Naive thymus-derived CD8-positive, alpha-beta T cell (primary cell): ENCODE data around the gene ADRM1. TPM values are rescaled to one million over a fixed set of nuclear protein-coding genes. Genes with fewer than 3 reads are reported as not detected.

Experiments
- ATAC-seq, 2 donors: fragments of 150-1000 bp; cut with Tn5 transposase in 1 of 2; sonication (Bioruptor Pico), chemical (Tn5 transposase) in 1 of 2; 1 replicate in 1 of 2; 2 replicates in 1 of 2; pipeline ENCODE4 v1.10.0; 2021; ENCODE audit warnings: mild to moderate bottlenecking in 2 of 2, moderate library complexity in 2 of 2
- POLR2A ChIA-PET: fragments of 350-600 bp; sonication (Branson Sonifier 250); formaldehyde crosslinking; loops from one replicate; lab custom pipeline; 2021; ENCODE audit warnings: antibody characterized with exemption; lab: Charles Lee
- DNase-seq, 10 donors: peaks; one replicate each; pipeline versions ENCODE4 v3.0.0 to v3.0.0-alpha.2; 2020 to 2022
- H3K27ac Mint-ChIP-seq, 10 donors: one replicate each; pipeline ENCODE4 v1.8.0; 2020 to 2022; ENCODE audit warnings: mild to moderate bottlenecking in 10 of 10, mixed read lengths in 10 of 10, moderate library complexity in 4 of 10, inconsistent platforms in 1 of 10
- H3K27me3 Mint-ChIP-seq, 5 donors: one replicate each; pipeline ENCODE4 v1.8.0; 2021 to 2022; ENCODE audit warnings: mixed read lengths in 5 of 5
- H3K36me3 Mint-ChIP-seq, 3 donors: one replicate each; pipeline ENCODE4 v1.8.0; 2020 to 2022; ENCODE audit warnings: mixed read lengths in 3 of 3, mild to moderate bottlenecking in 2 of 3, inconsistent platforms in 1 of 3
- H3K4me1 Mint-ChIP-seq, 4 donors: one replicate each; pipeline ENCODE4 v1.8.0; 2021 to 2022; ENCODE audit warnings: mixed read lengths in 4 of 4
- H3K4me3 Mint-ChIP-seq, 10 donors: one replicate each; pipeline ENCODE4 v1.8.0; 2020 to 2022; ENCODE audit warnings: mild to moderate bottlenecking in 10 of 10, mixed read lengths in 10 of 10, moderate library complexity in 6 of 10, inconsistent platforms in 1 of 10
- H3K9me3 Mint-ChIP-seq, 9 donors: one replicate each; pipeline ENCODE4 v1.8.0; 2020 to 2022; ENCODE audit warnings: mixed read lengths in 9 of 9, mild to moderate bottlenecking in 3 of 9, inconsistent platforms in 1 of 9, moderate library complexity in 1 of 9
- polyA plus RNA-seq, 3 donors: library from polyadenylated mRNA; unstranded; fragments of 300-500 nt; fragmentation: Illumina TruSeq; gene quantifications; one replicate each; pipeline ENCODE4 v1.2.3, GENCODE V29; 2021
- total RNA-seq, 8 experiments: library from RNA in 2 of 8; stranded (reverse) in 2 of 8; gene quantifications; one replicate each; pipeline ENCODE4 v1.2.3 and lab custom pipeline; 2021 to 2026

Gene ADRM1
- total and polyA plus RNA-seq, 5 experiments from 2014 or later = 61.1 to 93.9 (median 66.2) TPM

DNA sequence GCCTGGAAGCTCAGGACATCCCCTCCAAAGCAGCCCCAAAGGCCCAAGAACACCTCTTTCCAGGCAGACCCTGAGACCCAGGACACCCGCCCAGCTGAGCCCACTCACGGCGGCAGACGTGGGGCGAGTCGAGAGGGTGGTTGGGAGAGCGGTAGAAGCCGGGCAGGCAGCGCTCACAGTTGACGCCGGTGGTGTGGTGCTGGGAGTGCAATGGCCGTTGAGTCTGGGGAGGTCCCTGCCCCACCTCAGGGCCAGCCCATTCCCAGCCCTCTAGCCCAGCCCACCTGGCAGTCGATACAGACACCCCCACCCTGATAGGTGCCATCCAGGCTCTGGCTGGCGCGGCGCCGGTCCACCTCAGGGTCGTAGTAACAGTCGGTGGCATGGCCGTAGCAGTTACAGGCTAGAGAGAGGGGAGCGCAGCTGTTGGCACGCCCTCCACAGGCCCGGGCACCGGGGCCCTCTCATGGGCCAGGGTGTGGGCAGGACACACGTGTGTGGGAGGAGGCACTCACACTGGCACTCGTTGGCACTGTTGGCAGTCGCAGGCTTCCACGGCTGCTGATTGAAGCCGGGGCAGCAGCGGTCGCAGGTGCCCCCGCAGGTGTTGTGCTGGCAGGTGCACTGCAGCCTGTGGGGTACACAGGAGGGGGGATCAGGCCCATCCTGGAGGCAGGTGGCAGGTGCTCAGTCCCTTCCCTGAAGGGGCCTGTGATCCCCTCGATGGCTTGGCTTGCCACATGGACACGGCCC lies 43.8 kb downstream of the ADRM1 start:
- Mint-ChIP-seq H3K27me3 (peaks cover 0 to 5% (median 3%) of the 10 kb centered on the region in 5 donors), H3K36me3 (peaks cover 0 to 3% (median 0%) of the 10 kb centered on the region in 3 donors), H3K9me3 (peaks cover 0 to 14% (median 4%) of the 10 kb centered on the region in 9 donors), H3K4me3 (no peak overlapping the region), H3K27ac (no peak overlapping the region), H3K4me1 (peaks cover 0 to 2% (median 0%) of the 10 kb centered on the region in 4 donors)
- no peak for DNase-seq
- POLR2A ChIA-PET = no interaction called here
- ATAC-seq = no peak

DNA sequence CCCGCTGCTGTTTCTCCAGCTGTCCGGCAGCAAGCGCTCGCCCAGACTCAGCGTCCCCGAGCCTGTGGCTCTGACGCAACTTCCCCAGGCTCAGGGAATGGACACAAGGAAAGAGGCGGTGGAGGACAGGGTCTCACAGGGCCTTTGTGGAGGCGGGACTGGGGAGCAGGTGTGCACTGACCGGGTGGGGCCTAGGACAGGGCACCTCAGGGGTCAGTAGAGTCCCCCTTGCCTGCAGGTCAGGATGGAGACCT lies 44.3 kb downstream of the ADRM1 start:
- ATAC-seq = no peak
- H3K27me3 Mint-ChIP-seq = peaks cover 0 to 4% (median 3%) of the 10 kb centered on the region in 5 donors
- no peak for DNase-seq
- H3K27ac Mint-ChIP-seq = no peak overlapping the region
- POLR2A ChIA-PET = no interaction called here
- peaks cover 0 to 3% (median 0%) of the 10 kb centered on the region in 3 donors for H3K36me3 Mint-ChIP-seq
- H3K9me3 Mint-ChIP-seq = peaks cover 0 to 14% (median 4%) of the 10 kb centered on the region in 9 donors
- no peak overlapping the region for H3K4me3 Mint-ChIP-seq
- peaks cover 0 to 2% (median 0%) of the 10 kb centered on the region in 4 donors for H3K4me1 Mint-ChIP-seq

DNA sequence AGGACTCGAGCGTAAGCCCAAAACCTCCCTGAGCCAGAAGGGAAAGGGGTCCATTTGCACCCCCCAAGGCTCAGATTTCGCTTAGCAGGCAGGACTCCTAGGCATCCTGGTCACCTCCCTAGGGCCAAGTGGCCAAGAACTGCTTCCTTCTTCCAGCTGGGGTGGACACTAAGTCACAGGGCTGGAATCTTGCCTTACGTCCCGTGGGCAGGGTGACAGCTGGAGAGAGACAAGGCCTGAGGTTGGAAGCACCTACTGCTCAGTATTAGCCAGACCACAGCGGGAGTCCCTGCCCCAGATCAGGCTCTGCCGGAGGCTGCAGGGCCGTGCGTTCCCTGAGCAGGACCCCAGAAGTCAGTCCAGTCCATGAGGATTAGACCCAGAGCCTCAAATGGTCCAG lies 44.6 kb downstream of the ADRM1 start:
- DNase-seq (no peak), ATAC-seq (no peak)
- Mint-ChIP-seq H3K4me1 (peaks cover 0 to 2% (median 0%) of the 10 kb centered on the region in 4 donors), H3K27me3 (peaks cover 0 to 4% (median 3%) of the 10 kb centered on the region in 5 donors), H3K36me3 (peaks cover 0 to 3% (median 0%) of the 10 kb centered on the region in 3 donors), H3K4me3 (no peak overlapping the region), H3K27ac (no peak overlapping the region), H3K9me3 (peaks cover 0 to 14% (median 4%) of the 10 kb centered on the region in 9 donors)
- POLR2A ChIA-PET = no interaction called here

DNA sequence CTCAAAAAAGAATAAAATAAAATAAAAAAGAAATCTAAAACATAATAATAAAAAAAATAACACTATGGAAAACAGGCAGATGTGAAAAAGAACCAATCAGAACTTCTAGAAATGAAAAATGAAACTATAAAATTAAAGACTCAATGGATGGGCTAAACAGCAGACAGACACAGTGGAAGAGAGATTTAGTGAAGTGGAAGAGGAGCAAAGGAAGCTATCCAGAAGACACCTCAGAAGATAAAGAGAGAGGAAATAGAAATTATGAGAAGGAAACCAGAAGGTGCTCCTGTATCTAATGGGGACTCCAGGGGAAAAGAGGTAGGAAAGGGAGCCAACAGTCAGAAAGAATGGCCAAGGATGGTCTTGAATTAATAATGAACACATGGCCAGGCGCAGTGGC lies 45.8 kb downstream of the ADRM1 start:
- no peak for ATAC-seq
- H3K27ac Mint-ChIP-seq = no peak overlapping the region

DNA sequence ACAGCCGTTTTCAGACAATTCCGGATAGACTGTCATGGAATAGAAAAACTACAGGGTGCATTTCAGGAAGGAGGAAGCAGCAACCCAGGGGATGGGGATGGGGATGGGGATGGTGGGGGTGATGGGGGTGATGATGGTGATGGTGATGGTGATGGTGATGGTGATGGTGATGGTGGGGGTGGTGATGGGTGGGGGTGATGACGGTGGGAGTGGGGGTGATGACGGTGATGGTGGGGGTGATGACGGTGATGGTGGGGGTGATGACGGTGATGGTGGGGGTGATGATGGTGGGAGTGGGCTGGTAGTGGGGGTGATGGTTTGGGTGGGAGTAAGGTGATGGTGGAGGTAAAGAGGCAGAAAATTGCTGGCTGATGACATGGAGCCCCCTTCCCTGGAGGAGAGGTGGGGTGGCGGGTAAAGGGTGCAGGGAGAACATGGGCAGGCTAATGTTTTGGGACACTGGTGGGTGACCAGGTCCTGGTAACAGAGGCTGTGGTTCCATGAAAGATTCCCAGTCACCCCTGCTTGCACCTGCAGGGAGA lies 46.8 kb downstream of the ADRM1 start:
- Mint-ChIP-seq H3K27ac (peak overlapping the region in 2 of 10 donors; percentile 20 to 43), H3K4me1 (peaks cover 0 to 2% (median 0%) of the 10 kb centered on the region in 4 donors), H3K27me3 (no peaks in the 10 kb centered on the region), H3K4me3 (no peak overlapping the region), H3K36me3 (peaks cover 0 to 3% (median 0%) of the 10 kb centered on the region in 3 donors), H3K9me3 (peaks cover 0 to 14% (median 4%) of the 10 kb centered on the region in 9 donors)
- POLR2A ChIA-PET = no interaction called here
- ATAC-seq = no peak
- DNase-seq = no peak

More for the DNA sequence above, 45.8 kb downstream of the ADRM1 start:
- Mint-ChIP-seq H3K36me3 (peaks cover 0 to 3% (median 0%) of the 10 kb centered on the region in 3 donors), H3K4me3 (no peak overlapping the region), H3K4me1 (peaks cover 0 to 2% (median 0%) of the 10 kb centered on the region in 4 donors), H3K9me3 (peaks cover 0 to 14% (median 4%) of the 10 kb centered on the region in 9 donors), H3K27me3 (no peaks in the 10 kb centered on the region)
- POLR2A ChIA-PET = no interaction called here
- no peak for DNase-seq

DNA sequence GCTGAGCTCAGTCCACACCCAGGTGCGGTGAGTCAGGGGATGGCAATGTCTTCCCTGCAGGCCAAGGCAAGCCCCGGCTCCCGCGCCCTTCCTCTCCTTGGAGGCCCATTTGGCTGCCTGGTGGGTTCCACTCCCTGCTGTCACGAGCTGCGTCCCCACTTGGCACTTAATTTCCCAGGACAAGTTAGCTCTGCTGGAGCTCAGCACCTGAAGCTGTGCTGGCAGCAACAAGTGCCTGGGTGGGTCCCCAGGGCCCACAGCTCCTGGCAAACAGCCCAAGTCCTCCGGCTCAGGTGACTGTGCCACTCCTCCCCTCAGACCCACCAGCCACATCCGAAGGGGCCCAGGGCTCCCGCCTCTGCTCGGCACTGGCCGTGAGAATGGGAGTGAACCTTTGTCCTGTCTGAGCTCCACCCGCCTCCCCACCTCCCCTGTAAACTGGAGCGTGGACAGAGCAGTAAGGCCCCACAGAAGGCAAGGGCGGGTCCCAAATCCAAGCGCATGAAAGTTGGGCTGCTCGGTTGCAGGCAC lies 47.4 kb downstream of the ADRM1 start:
- POLR2A ChIA-PET = no interaction called here
- DNase-seq = no peak
- H3K4me3 Mint-ChIP-seq = no peak overlapping the region
- peaks cover 0 to 14% (median 4%) of the 10 kb centered on the region in 9 donors for H3K9me3 Mint-ChIP-seq
- H3K27ac Mint-ChIP-seq = no peak overlapping the region
- peaks cover 0 to 3% (median 0%) of the 10 kb centered on the region in 3 donors for H3K36me3 Mint-ChIP-seq
- H3K27me3 Mint-ChIP-seq = no peaks in the 10 kb centered on the region
- no peak for ATAC-seq
- peaks cover 0 to 2% (median 0%) of the 10 kb centered on the region in 4 donors for H3K4me1 Mint-ChIP-seq

DNA sequence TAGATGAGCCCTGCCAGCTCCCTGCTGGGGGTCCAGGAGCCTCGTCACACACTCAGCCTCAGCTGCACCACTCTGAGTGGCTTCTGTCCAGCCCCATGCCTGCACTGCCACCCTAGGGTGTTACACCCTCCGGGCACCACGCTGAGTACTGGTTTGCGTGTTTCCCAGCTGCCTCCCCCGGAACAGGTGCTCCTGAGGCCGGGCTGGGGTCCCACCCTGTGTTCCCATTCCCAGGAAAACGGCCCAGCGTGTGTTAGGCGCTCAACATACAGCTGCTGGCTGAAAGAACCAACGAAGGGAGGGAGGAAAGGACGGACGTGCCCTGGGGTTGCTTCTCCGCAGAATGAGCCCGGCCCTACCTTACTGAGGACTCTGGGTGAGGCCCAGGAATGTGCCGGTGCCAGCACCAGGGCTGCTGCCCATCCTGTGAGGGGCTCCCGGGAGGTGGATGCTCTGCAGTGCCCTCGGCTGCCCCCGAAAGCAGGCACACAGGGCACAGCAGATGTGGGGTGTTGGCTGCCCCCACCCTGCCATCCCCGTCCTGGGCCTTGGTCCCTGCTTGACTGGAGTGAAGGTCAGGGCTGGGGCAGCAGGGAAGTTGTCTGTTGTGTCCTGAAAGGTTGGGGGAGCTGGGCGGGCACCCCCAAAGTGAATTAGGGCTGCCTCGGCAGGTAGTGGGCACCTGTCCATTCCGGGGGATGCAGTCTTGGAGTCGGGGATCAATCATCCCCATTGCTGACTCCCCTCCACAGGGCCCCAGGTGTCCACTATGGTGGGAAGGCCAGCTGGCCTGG lies 48.0 kb downstream of the ADRM1 start:
- Mint-ChIP-seq H3K27me3 (peaks cover 0 to 2% (median 0%) of the 10 kb centered on the region in 5 donors), H3K36me3 (peaks cover 0 to 3% (median 0%) of the 10 kb centered on the region in 3 donors), H3K4me3 (no peak overlapping the region), H3K27ac (peak overlapping the region in 1 of 10 donors; percentile 65), H3K4me1 (peaks cover 0 to 2% (median 0%) of the 10 kb centered on the region in 4 donors), H3K9me3 (peaks cover 0 to 14% (median 4%) of the 10 kb centered on the region in 9 donors)
- POLR2A ChIA-PET = no interaction called here
- no peak for ATAC-seq
- no peak for DNase-seq

DNA sequence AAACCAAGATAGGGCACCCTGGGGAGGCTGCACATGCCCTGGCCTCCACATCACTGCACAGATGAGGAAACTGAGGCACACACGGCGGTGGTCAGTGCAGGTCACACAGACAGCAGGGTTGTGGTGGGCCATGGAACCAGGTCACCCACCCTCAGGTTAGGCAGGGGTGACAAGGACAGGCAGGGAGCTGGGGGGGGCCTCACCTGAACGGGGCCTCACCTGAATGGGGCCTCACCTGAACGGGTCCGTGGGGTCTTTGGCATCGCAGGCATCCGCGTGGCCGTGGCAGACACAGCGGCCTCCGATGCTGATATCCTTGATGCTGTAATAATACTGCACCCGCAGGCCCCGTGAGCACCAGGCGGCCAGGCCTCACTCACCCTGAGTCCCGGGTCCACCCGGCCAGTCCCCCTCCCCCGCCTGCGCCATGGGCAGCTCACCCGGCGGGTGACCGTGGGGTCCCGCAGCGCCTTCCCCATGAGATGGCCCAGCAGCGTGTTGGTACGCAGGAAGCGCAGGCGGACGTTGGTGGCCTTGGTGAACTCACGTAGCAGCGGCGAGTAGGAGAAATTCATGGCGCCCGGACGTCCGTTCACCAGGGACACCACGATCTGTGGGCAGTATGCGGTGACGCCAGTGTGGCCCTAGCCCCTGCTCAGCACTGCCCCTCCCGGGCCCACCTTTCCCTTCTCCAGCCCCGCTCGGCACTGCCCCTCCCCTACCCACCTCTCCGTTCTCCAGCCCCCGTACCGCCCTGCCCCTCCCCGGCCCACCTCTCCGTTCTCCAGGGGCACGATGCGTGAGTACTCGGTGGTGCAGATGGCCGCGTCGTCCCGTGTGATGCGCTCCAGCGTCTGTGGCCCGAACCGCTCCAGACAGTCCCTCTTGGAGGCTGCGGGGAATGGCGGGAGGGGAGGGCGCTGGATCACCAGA lies 48.9 kb downstream of the ADRM1 start:
- POLR2A ChIA-PET = no interaction called here
- Mint-ChIP-seq H3K36me3 (peaks cover 0 to 3% (median 0%) of the 10 kb centered on the region in 3 donors), H3K4me3 (no peak overlapping the region), H3K27me3 (peaks cover 0 to 5% (median 0%) of the 10 kb centered on the region in 5 donors), H3K9me3 (peaks cover 0 to 14% (median 4%) of the 10 kb centered on the region in 9 donors), H3K4me1 (peaks cover 0 to 2% (median 0%) of the 10 kb centered on the region in 4 donors), H3K27ac (peak overlapping the region in 1 of 10 donors; percentile 65)
- ATAC-seq = no peak
- no peak for DNase-seq

DNA sequence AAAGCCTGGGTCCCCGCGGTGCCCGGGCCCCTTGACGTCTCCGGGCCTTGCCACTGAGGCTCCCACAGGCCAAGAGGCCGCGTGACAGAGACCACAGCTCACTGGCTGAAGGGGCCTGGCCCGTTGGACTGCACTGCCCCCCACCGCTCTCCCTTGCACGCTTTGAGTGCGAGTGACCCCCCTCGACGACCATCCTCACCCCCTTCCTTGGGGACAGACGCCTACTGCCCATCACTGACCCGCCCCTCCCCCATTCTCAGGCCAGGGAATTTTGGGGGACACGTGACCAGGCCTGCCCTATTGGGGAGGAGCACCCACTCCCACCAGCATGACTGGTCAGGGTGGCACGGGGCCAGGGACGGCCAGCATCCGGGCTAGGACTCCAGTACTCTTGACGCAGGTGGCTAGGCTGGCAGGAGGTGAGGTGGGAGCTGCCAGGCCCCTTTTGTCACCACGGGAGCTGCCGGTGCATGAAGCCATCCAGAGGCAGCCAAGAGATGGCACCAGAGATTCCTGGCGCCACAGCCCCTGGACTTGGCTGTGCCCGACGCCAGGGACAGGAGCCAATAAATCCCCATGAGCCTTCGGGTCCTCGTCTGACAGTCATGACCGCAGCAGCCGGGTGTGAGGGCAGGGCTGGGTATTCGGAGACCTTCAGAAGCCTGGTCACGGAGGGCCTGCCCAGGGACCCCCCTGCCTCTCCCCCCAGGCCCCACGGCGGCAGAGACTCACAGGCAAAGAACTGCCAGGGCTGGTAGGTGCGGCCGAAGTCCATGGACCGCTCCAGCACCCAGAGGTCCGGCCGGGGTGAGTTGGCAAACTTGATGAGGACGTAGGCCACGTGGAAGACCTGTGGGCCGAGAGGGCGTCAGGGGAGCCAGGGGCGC lies 49.8 kb downstream of the ADRM1 start:
- Mint-ChIP-seq H3K27ac (peak overlapping the region in 1 of 10 donors; percentile 29), H3K27me3 (peaks cover 0 to 7% (median 0%) of the 10 kb centered on the region in 5 donors), H3K4me1 (peaks cover 0 to 2% (median 0%) of the 10 kb centered on the region in 4 donors), H3K36me3 (peaks cover 0 to 3% (median 0%) of the 10 kb centered on the region in 3 donors), H3K4me3 (no peak overlapping the region), H3K9me3 (peaks cover 0 to 14% (median 4%) of the 10 kb centered on the region in 9 donors)
- POLR2A ChIA-PET = no interaction called here
- DNase-seq = no peak
- no peak for ATAC-seq

DNA sequence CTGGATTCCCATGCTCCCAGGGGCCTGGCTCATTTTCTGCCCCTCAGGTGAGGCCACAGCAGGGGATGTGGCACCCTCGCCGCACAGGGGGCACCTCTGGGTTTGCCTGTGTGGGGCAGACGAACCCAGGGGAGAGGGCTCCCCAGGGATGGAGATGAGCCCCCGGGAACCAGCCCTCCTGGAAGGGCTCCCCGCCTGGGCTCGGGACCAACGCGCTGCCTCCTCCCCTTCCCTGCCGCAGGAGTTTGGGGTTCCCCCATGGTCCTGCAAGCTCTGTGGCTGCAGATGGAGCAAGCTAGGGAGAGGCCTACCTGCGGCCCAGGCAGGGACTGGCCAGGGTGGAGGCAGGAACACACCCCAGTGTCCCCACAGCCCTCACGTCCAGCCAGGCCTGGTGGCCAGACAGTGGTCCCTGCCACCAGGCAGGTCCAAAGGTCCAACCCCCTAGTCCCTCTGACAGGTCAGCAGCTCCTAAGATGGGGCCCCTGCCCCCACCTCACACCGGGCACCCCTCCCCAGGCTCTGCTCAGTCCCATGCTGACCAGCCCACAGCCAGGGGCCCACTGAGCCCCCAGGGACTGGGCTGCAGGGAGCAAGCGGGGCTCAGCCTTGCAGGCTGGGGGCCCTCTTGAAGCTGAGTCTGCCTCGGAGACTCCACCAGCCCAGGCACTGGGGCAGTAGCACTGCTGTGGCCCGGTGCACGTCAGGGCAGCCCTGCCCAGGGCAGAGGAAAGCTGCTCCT lies 50.7 kb downstream of the ADRM1 start:
- Mint-ChIP-seq H3K27me3 (peaks cover 0 to 7% (median 0%) of the 10 kb centered on the region in 5 donors), H3K9me3 (peaks cover 0 to 9% (median 4%) of the 10 kb centered on the region in 9 donors), H3K4me3 (no peak overlapping the region), H3K36me3 (peaks cover 0 to 3% (median 0%) of the 10 kb centered on the region in 3 donors), H3K27ac (no peak overlapping the region), H3K4me1 (peaks cover 0 to 2% (median 0%) of the 10 kb centered on the region in 4 donors)
- POLR2A ChIA-PET = no interaction called here
- DNase-seq (no peak), ATAC-seq (no peak)
